Esophagus muscularis mucosa (tissue), 4 donors: Measurements from ENCODE around the gene CHRNA1. TPM values are rescaled to one million over a fixed set of nuclear protein-coding genes. Genes with fewer than 3 reads are reported as not detected.

ENCODE experiments used
- DNase-seq: peaks from one replicate; pipeline ENCODE4 v3.0.0-alpha.2; 2017; ENCODE audit errors: extremely low spot score
- H3K27ac ChIP-seq, 4 donors: fragments of 200-600 bp; sonication (generic); replicated peaks in 1 of 4; 1 replicate in 3 of 4; 2 replicates in 1 of 4; pipeline ENCODE4 v1.5.1; 2016 to 2019; ENCODE audit warnings: mild to moderate bottlenecking in 1 of 4
- H3K27me3 ChIP-seq, 4 donors: fragments of 200-600 bp; sonication (generic); one replicate each; pipeline versions ENCODE4 v1.5.1 to v1.6.0; 2016 to 2019
- H3K36me3 ChIP-seq, 4 donors: fragments of 200-600 bp; sonication (generic); one replicate each; pipeline ENCODE4 v1.5.1; 2016 to 2019
- H3K4me1 ChIP-seq, 4 donors: fragments of 200-600 bp; sonication (generic); one replicate each; pipeline ENCODE4 v1.5.1; 2016 to 2019
- H3K4me3 ChIP-seq, 4 donors: fragments of 200-600 bp; sonication (generic); 1 replicate in 2 of 4; 2 replicates in 2 of 4; pipeline ENCODE4 v1.5.1; 2016 to 2019; ENCODE audit warnings: mild to moderate bottlenecking in 4 of 4, moderate library complexity in 1 of 4
- H3K9me3 ChIP-seq, 4 donors: fragments of 200-600 bp; sonication (generic); 1 replicate in 3 of 4; 2 replicates in 1 of 4; pipeline ENCODE4 v1.5.1; 2016 to 2019
- CTCF ChIP-seq, 3 experiments: fragments of 200-600 bp in 2 of 3; fragments of 450-650 bp in 1 of 3; sonication (generic) in 2 of 3; IDR thresholded peaks; one replicate each; pipeline ENCODE4 v1.5.1; 2017 to 2019; ENCODE audit warnings: antibody characterized with exemption in 3 of 3, mild to moderate bottlenecking in 2 of 3, moderate library complexity in 1 of 3
- EP300 ChIP-seq: sonication (generic); formaldehyde crosslinking; IDR thresholded peaks from one replicate; pipeline ENCODE4 v1.6.1; 2017; ENCODE audit warnings: antibody characterized with exemption
- POLR2A ChIP-seq: fragments of 450-650 bp; IDR thresholded peaks from one replicate; pipeline ENCODE4 v1.6.1; 2017; ENCODE audit warnings: antibody characterized with exemption, moderate library complexity, mild to moderate bottlenecking, low read depth
- POLR2AphosphoS5 ChIP-seq, 2 donors: sonication (generic); formaldehyde crosslinking; IDR thresholded peaks; one replicate each; pipeline ENCODE4 v1.6.1; 2017; ENCODE audit warnings: antibody characterized with exemption in 2 of 2
- WGBS: methylation state at CpG from one replicate; pipeline ENCODE4 v1.1.5; 2018; 5-methylcytosine and 5-hydroxymethylcytosine counted together
- intact Hi-C: fragments of 100-400 bp; cut with DNase I; formaldehyde crosslinking; loops from one replicate; pipeline ENCODE4 v1.15.1; 2023
- total RNA-seq, 4 donors: library from RNA; depleted of rRNA; stranded (reverse); fragments of >200 nt; gene quantifications; one replicate each; pipeline versions ENCODE4 v1.1.0 to v1.2.1, GENCODE V29; 2016

CHRNA1 gene
- total RNA-seq, 4 donors from 2014 or later = not detected

- Histone ChIP-seq H3K27ac (no peak overlapping the region), H3K9me3 (no peaks in the 10 kb centered on the region), H3K36me3 (peaks cover 0 to 15% (median 7%) of the 10 kb centered on the region in 4 donors), H3K4me1 (peaks cover 0 to 5% (median 0%) of the 10 kb centered on the region in 4 donors), H3K27me3 (no peaks in the 10 kb centered on the region), H3K4me3 (no peak overlapping the region)
- no peak for DNase-seq
- TF ChIP-seq POLR2A (no peak), EP300 (no peak), POLR2AphosphoS5 (IDR thresholded peaks at IDR 0.05) (no peak), CTCF (IDR thresholded peaks at IDR 0.05) (no peak)
- intact Hi-C loops = no loop called here
These were observed 32.1 kb upstream of the CHRNA1 start for GRCh38 chr2:174796319-174796771.

- 92% methylated on average over 3 of the region's 3 CpGs for WGBS
- H3K27me3 ChIP-seq = no peaks in the 10 kb centered on the region
- no peak overlapping the region for H3K27ac ChIP-seq
- intact Hi-C loops = no loop called here
- no peaks in the 10 kb centered on the region for H3K9me3 ChIP-seq
- H3K4me3 ChIP-seq = no peak overlapping the region
- TF ChIP-seq EP300 (no peak), CTCF (IDR thresholded peaks at IDR 0.05) (no peak), POLR2A (no peak), POLR2AphosphoS5 (IDR thresholded peaks at IDR 0.05) (no peak)
- H3K4me1 ChIP-seq = no peaks in the 10 kb centered on the region
- no peak for DNase-seq
- peaks cover 0 to 12% (median 3%) of the 10 kb centered on the region in 4 donors for H3K36me3 ChIP-seq
These were observed 30.6 kb upstream of the CHRNA1 start for GRCh38 chr2:174794851-174795374.

GRCh38 chr2:174792309-174793025 lies 28.2 kb upstream of the CHRNA1 start:
- Histone ChIP-seq H3K4me3 (no peak overlapping the region), H3K9me3 (no peaks in the 10 kb centered on the region), H3K36me3 (no peaks in the 10 kb centered on the region), H3K27me3 (no peaks in the 10 kb centered on the region), H3K27ac (no peak overlapping the region), H3K4me1 (peaks cover 4 to 13% (median 8%) of the 10 kb centered on the region in 4 donors)
- no peak for DNase-seq
- intact Hi-C loops = no loop called here
- WGBS = 89% methylated on average over 7 of the region's 7 CpGs
- TF ChIP-seq POLR2AphosphoS5 (IDR thresholded peaks at IDR 0.05) = no peak
- TF ChIP-seq POLR2A = no peak
- no peak for TF ChIP-seq CTCF (IDR thresholded peaks at IDR 0.05)
- TF ChIP-seq EP300 = no peak

- H3K36me3 ChIP-seq = no peaks in the 10 kb centered on the region
- no peak overlapping the region for H3K4me3 ChIP-seq
- no peak overlapping the region for H3K27ac ChIP-seq
- WGBS = 90% methylated on average over 7 of the region's 7 CpGs
- intact Hi-C loops = no loop called here
- H3K4me1 ChIP-seq = peaks cover 4 to 18% (median 10%) of the 10 kb centered on the region in 4 donors
- no peaks in the 10 kb centered on the region for H3K9me3 ChIP-seq
- no peaks in the 10 kb centered on the region for H3K27me3 ChIP-seq
- no peak for DNase-seq
- TF ChIP-seq EP300 (no peak), POLR2A (no peak), CTCF (IDR thresholded peaks at IDR 0.05) (no peak)
These were observed 27.5 kb upstream of the CHRNA1 start for GRCh38 chr2:174791746-174792280.
